DMS114 treated with DMSO at 0.1 percent for 48 hours (cell line): ENCODE results near the gene SPC25.
"Not testable (repeated sequence)": the region's sequence is repeated elsewhere in the genome, so short reads cannot be mapped to it uniquely, and the experiment has no call there.

Experiments used
- DNase-seq: peaks from one replicate; lab custom pipeline; 2025; ENCODE audit not compliant: unreplicated experiment; lab: John Stamatoyannopoulos, UW

The SPC25 gene

DNA sequence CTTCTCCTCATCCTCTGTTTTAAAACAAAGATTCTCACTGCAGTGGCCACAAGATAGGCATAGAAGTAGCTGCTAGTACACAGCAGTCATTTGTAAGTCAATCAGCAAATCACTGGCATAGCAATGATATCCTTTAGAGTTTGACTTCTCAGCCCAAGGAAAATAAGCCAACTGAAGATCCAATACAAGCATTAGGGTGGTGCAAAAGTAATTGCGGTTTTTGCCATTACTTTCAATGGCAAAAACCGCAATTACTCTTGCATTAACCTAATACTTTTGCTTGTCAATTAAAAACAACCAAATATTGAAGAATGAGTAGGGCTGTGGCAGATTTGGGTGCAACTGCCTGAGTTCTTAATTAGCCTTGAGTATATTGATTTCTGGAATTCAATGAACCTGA is 13.7 kb upstream of the SPC25 start:
- no peak for DNase-seq

DNA sequence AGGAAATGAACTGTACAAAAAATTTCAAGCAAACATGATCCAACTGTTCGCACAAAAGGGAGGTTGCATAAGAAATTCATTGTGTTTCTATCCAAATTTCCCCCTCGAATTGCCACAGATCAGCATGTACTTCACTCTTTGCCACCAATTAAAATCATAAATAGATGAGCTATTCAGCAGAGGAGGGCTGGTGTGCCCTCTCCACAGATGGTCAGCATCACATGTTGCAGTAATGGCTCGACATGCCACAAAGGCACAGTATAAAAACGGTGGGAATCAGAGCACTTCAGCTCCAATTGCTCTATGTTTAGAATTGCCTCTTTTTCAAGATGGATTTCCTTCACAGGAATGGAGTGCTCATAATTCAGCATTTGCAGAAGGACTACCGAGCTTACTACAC is 10.8 kb upstream of the SPC25 start, which contains the start of gene G6PC2:
G6PC2 (plus strand) TSS at position 289 of the 400 bp plus-strand sequence; CDS start at position 330, 41 bp downstream.
- DNase-seq = no peak

DNA sequence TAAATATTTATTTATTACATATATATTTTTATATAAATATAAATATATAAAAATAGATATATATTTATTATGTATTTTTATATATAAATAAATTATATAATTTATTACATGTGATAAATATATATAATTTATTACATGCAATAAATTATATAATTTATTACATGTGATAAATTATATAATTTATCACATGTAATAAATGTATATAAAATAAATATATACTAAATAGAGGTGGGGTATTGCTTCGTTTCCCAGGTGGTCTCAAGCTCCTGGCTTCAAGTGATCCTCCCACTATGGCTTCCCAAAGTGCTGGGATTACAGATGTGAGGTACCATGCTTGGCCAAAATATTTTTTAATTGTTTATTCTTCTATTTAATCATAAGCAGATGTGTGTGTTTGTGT is 7.2 kb upstream of the SPC25 start:
- no peak for DNase-seq

- DNase-seq = no peak
These were observed 6.6 kb upstream of the SPC25 start for GRCh38 chr2:168896783-168897182.

- no peak for DNase-seq
These were observed 5.5 kb upstream of the SPC25 start for GRCh38 chr2:168895771-168896170.

DNA sequence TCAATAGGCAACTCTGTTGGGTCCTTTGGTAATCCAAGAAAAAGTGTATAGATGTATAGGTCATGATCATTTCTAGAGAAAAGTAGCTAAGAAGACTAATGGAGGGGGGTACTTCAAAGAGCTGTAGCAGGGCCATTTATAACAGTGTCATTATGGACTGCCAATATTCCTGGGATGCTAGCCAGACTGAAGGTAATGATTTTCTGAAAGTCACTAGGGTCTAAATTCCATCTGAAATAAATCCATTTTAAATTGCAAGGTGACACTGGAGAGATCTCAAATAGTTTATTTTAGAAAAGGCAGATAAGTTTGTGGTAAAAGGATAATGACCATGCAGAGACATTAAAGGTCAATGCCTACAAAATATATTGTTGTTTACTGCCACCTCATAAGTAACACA is 4.5 kb upstream of the SPC25 start:
- DNase-seq = no peak

DNA sequence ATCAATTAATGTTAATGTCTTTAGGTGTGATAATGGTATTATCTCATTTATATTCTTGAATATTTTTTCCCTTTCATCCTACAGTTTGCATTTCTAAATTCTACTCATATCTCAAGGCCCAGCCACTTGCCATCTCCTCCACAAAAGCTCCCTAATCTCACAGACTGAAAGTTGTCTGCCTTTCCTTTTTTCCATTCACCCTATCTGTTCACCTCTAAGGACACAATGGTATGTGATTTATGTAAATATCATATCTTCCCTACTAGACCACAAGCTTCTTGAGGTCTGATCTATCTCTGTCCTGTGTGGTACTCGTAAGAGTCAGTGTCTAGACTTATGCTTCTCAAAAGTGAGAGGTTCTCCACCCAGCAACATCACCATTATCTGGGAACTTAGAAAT is 3.9 kb upstream of the SPC25 start:
- no peak for DNase-seq

- no peak for DNase-seq
These were observed 2.1 kb upstream of the SPC25 start for GRCh38 chr2:168892327-168892726.

DNA sequence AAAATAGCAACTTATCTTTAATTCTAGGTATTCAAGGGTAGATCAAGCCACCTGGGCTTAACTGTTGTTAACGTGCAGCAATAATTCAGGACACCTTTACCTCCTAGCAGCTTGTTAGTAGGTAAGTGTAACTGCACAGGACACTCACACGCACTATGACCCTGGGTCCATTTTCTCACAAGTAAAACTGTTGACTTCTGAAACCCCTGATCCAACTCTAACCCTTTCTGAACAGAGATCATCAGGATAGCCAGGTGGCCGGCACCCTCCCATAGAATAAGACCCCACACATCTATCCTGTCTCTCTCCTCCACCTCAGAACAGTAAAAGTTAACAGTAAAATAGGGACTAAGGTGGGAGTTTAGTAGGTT is 610 bp downstream of the SPC25 start:
- no peak for DNase-seq

DNA sequence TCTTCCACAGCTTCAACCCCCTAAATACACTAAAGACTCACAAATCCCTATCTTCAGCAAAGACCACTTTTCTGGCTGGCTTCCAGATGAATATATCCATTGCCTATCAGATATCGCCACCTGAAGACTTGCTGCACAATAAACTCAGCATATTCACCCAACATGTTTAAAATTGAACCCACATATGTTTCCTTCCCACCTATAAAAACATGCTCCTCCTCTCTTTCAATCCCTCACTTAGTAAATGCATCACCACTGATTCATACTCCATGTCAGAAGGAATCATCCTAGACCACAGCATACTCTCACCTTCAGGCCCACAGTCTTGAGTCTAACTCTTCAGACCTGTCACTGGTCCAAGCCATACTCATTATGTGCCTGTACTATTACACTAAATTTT is 5.3 kb downstream of the SPC25 start:
- no peak for DNase-seq

DNA sequence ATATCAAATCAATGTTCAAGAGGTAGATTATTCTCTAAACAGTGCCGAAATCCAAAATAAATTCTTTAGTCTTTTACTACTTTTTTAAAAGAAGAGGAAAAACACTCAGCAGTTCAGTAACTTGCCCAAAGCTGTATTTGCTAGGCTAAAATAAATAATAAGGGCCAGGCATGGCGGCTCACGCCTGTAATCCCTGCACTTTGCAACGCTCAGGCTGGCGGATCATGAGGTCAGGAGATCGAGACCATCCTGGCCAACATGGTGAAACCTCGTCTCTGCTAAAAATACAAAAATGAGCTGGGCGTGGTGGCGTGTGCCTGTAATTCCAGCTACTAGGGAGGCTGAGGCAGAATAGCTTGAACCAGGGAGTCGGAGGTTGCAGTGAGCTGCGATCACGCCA is 8.1 kb downstream of the SPC25 start:
- DNase-seq = not testable (repeated sequence)

DNA sequence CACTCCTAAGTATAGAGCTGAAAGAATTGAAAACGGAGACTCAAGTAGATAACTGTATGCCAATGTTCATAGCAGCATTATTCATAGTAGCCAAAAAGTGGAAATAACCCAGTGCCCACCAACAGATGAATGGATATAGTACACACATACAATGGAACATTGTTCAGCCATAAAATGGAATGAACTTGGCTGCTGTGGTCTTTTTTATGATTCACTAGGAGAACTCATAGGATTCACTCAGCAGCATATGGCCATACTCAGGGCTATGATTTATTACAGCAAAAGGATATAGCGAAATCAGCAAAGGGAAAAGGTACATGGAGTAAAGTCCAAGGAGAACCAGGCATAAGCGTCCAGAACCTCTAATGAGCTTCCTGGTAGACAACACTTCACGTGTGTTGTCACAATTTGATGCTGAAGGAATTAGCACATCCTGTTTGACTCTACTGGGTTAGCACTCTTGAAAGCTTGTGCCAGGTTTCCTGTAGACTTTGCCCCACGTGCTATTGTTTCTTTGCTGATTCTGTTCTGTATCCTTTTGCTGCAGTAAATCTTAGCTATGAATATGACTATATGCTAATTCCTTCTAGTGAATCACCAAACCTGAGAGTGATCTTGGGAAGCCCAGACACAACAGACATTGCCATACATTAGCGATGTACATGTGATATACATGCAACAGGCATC is 15.7 kb downstream of the SPC25 start:
- no peak for DNase-seq

- DNase-seq = not testable (repeated sequence)
These were observed 19.4 kb downstream of the SPC25 start for GRCh38 chr2:168870824-168871223.

DNA sequence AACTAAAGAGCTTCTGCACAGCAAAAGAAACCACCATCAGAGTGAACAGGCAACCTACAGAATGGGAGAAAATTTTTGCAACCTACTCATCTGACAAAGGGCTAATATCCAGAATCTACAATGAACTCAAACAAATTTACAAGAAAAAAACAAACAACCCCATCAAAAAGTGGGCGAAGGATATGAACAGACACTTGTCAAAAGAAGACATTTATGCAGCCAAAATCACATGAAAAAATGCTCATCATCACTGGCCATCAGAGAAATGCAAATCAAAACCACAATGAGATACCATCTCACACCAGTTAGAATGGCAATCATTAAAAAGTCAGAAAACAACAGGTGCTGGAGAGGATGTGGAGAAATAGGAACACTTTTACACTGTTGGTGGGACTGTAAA is 19.9 kb downstream of the SPC25 start:
- not testable (repeated sequence) for DNase-seq

GRCh38 chr2:168867164-168867563 is 23.1 kb downstream of the SPC25 start:
- DNase-seq = not testable (repeated sequence)

DNA sequence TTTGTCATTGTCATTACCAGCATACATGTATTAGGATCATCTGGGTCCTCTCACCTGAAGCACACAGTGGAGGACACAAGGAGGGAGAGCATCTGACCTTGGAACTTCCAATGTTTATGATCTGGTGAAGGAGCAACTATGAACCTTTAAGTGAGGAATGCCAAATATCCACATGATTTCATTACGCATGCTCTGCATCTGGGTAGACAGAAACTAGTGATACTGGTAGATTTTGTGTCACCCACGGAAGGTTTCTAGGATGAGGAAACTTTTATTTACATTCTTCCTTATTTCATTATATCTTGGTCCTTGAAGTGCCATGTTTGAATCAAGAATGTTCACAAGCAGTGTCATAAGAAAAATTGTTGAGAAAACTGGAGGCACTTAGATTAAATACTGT is 32.1 kb downstream of the SPC25 start:
- DNase-seq = no peak

- no peak for DNase-seq
These were observed 34.6 kb downstream of the SPC25 start for GRCh38 chr2:168855601-168856000.

DNA sequence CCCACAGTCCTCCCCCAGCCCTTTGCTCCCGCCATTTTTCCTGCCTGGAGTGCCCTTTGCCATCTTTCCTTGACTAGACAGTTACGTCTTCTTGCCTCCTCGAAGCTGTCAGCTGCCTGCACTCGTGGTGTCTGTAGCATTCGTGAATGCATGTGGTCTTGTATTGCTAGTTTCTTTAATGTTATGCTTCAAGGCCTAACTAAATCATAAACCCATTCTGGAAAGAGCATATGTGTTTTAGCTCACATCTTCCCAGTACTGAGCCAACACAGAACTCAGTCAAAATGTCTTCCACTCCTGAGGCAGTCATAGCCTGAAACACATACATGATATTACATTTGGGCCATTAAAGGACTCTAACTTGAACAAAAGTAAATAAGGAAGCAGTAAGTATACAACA is 35.6 kb downstream of the SPC25 start:
- DNase-seq = no peak

DNA sequence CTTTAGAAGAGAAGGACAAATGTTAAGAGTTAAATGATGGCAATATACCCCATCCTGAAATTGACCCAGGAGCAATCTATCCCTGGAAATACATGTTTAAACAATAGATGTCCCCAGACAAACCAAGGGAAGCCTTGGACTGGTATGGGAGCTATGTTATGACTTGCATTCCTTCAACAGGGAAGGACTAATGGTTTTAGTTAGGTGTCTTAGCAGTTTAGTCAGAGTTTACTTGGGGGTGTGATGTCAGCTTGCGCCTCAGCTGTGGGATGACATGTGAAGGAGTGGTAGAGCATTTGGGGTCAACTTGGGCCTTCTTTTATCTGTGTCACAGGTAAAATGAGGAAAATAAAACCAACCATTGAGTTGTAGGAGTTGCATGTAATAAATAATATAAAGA is 36.8 kb downstream of the SPC25 start:
- no peak for DNase-seq

GRCh38 chr2:168852481-168852880 is 37.7 kb downstream of the SPC25 start:
- DNase-seq = no peak

GRCh38 chr2:168851674-168852320 is 38.4 kb downstream of the SPC25 start:
- DNase-seq = no peak

GRCh38 chr2:168850846-168851245 is 39.4 kb downstream of the SPC25 start:
- DNase-seq = no peak

DNA sequence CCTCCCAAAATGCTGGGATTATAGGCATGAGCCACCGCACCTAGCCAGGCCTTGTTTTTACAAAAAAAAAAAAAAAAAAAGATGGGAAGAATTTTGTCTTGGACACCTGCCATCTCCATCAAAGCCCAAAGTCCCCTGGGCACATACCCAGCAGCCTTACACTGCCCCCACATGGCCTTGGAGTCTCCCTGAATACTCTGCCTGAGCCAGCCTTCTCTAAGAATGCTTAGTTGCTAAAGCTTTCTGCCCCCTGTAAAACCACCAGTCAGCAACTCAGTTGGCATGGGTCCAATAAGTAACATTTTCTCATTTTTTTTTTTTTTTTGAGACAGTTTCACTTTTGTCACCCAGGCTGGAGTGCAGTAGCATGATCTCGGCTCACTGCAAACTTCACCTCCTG is 40.6 kb downstream of the SPC25 start:
- no peak for DNase-seq
